H1 (cell line): ENCODE results near the gene RBM27. TPM values are rescaled to one million over a fixed set of nuclear protein-coding genes. Genes with fewer than 3 reads are reported as not detected.

Experiments used
- CTCF ChIA-PET: fragments of 300-600 bp; sonication (Branson Sonifier 250); formaldehyde crosslinking; loops from one replicate; lab custom pipeline; 2021; ENCODE audit not compliant: partially characterized antibody; lab: Charles Lee
- POLR2A ChIA-PET: fragments of 300-600 bp; sonication (Branson Sonifier 250); formaldehyde crosslinking; loops from one replicate; lab custom pipeline; 2021; ENCODE audit warnings: inconsistent platforms; ENCODE audit not compliant: partially characterized antibody; lab: Charles Lee
- DNase-seq, 2 experiments: peaks; one replicate each; pipeline versions ENCODE4 v3.0.0 to v3.0.0-alpha.2; 2010 to 2022; ENCODE audit warnings: low spot score in 2 of 2, low read depth in 1 of 2, mixed read lengths in 1 of 2
- FAIRE-seq: peaks from 2 replicates; lab custom pipeline; 2011; peaks lifted over from hg19 to GRCh38; lab: Jason Lieb, UNC
- H2AFZ ChIP-seq: 2 replicates; pipeline ENCODE4 v1.8.1; 2012; ENCODE audit warnings: low read length, inconsistent platforms
- H2AK5ac ChIP-seq: 2 replicates; pipeline ENCODE4 v1.6.1; 2013; ENCODE audit warnings: low read depth, low read length
- H2BK120ac ChIP-seq: replicated peaks from 2 replicates; pipeline ENCODE3; 2013; ENCODE audit warnings: low read depth, low read length, inconsistent platforms
- H2BK12ac ChIP-seq: 2 replicates; pipeline ENCODE4 v1.6.1; 2013; ENCODE audit warnings: low read depth, low read length
- H2BK15ac ChIP-seq: 2 replicates; pipeline ENCODE4 v1.6.1; 2013; ENCODE audit warnings: low read length
- H2BK20ac ChIP-seq: 2 replicates; pipeline ENCODE4 v1.6.1; 2013; ENCODE audit warnings: low read length
- H2BK5ac ChIP-seq: 2 replicates; pipeline ENCODE4 v1.6.1; 2013; ENCODE audit warnings: low read depth, low read length
- H3K14ac ChIP-seq: 2 replicates; pipeline ENCODE4 v1.6.1; 2013; ENCODE audit warnings: inconsistent platforms; ENCODE audit not compliant: insufficient read length
- H3K18ac ChIP-seq: 2 replicates; pipeline ENCODE4 v1.6.1; 2013; ENCODE audit warnings: low read length; ENCODE audit errors: extremely low read depth
- H3K23ac ChIP-seq: 2 replicates; pipeline ENCODE4 v1.6.1; 2013; ENCODE audit warnings: inconsistent platforms; ENCODE audit not compliant: insufficient read length
- H3K23me2 ChIP-seq: 2 replicates; pipeline ENCODE4 v1.6.1; 2013; ENCODE audit warnings: low read depth, low read length
- H3K27ac ChIP-seq: 2 replicates; pipeline ENCODE4 v1.6.1; 2011; ENCODE audit warnings: low read depth, low read length, inconsistent platforms
- H3K27me3 ChIP-seq, 4 experiments: replicated peaks in 1 of 4; 1 replicate in 1 of 4; 2 replicates in 3 of 4; pipeline versions ENCODE4 v1.6.1 to v1.8.1; 2011 to 2013; ENCODE audit warnings: low read length in 3 of 4, mild to moderate bottlenecking in 3 of 4, inconsistent platforms in 2 of 4, mixed read lengths in 2 of 4, moderate library complexity in 1 of 4; ENCODE audit not compliant: control insufficient read depth in 3 of 4, insufficient read depth in 3 of 4; ENCODE audit errors: extremely low read depth in 1 of 4
- H3K36me3 ChIP-seq, 4 experiments: 2 replicates each; pipeline versions ENCODE4 v1.6.1 to v1.8.1; 2011 to 2013; ENCODE audit warnings: mild to moderate bottlenecking in 4 of 4, low read length in 3 of 4, moderate library complexity in 2 of 4, control low read depth in 1 of 4, inconsistent platforms in 1 of 4; ENCODE audit not compliant: insufficient read depth in 4 of 4, control insufficient read depth in 2 of 4
- H3K4ac ChIP-seq: replicated peaks from 2 replicates; pipeline ENCODE3; 2013; ENCODE audit warnings: low read length, low read depth, mixed read lengths, inconsistent platforms; ENCODE audit not compliant: insufficient read length
- H3K4me1 ChIP-seq, 4 experiments: replicated peaks in 1 of 4; 1 replicate in 1 of 4; 2 replicates in 3 of 4; pipeline versions ENCODE4 v1.6.1 to v1.8.1; 2011 to 2013; ENCODE audit warnings: low read length in 3 of 4, inconsistent platforms in 2 of 4, mixed read lengths in 1 of 4; ENCODE audit not compliant: insufficient read depth in 4 of 4, control insufficient read depth in 3 of 4
- H3K4me2 ChIP-seq, 2 experiments: 2 replicates each; pipeline versions ENCODE4 v1.6.1 to v1.8.1; 2011 to 2013; ENCODE audit warnings: low read depth in 2 of 2, low read length in 2 of 2, control low read depth in 1 of 2, inconsistent platforms in 1 of 2, mild to moderate bottlenecking in 1 of 2; ENCODE audit not compliant: insufficient read depth in 1 of 2
- H3K4me3 ChIP-seq, 4 experiments: fragments of 200-600, 300-600 bp in 1 of 4; sonication (generic), shearing (Covaris generic), sonication (Bioruptor Twin) in 1 of 4; 2 replicates each; pipeline versions ENCODE4 v1.5.1 to v1.8.1; 2011 to 2016; ENCODE audit warnings: low read length in 4 of 4, low read depth in 3 of 4, control low read depth in 2 of 4, inconsistent platforms in 2 of 4, mild to moderate bottlenecking in 2 of 4, mixed read lengths in 1 of 4, moderate library complexity in 1 of 4; ENCODE audit not compliant: insufficient read depth in 2 of 4; ENCODE audit errors: extremely low read depth in 1 of 4
- H3K56ac ChIP-seq: replicated peaks from 2 replicates; pipeline ENCODE3; 2013; ENCODE audit warnings: low read depth, mild to moderate bottlenecking, mixed read lengths, low read length, inconsistent platforms; ENCODE audit not compliant: insufficient read length
- H3K79me1 ChIP-seq: 2 replicates; pipeline ENCODE4 v1.6.1; 2013; ENCODE audit warnings: low read depth, low read length, control low read depth
- H3K79me2 ChIP-seq, 2 experiments: 2 replicates each; pipeline versions ENCODE4 v1.6.1 to v1.8.1; 2012 to 2013; ENCODE audit warnings: low read length in 2 of 2, mild to moderate bottlenecking in 2 of 2, inconsistent platforms in 1 of 2; ENCODE audit not compliant: insufficient read depth in 2 of 2, control insufficient read depth in 1 of 2
- H3K9ac ChIP-seq, 4 experiments: replicated peaks in 1 of 4; 1 replicate in 1 of 4; 2 replicates in 3 of 4; pipeline versions ENCODE4 v1.6.1 to v1.8.1; 2011 to 2013; ENCODE audit warnings: low read depth in 3 of 4, low read length in 3 of 4, control low read depth in 2 of 4, mild to moderate bottlenecking in 2 of 4, moderate library complexity in 2 of 4, inconsistent platforms in 1 of 4; ENCODE audit errors: extremely low read depth in 1 of 4
- H3K9me3 ChIP-seq, 2 experiments: 2 replicates each; pipeline versions ENCODE4 v1.6.1 to v1.8.1; 2012 to 2013; ENCODE audit warnings: mild to moderate bottlenecking in 2 of 2, moderate library complexity in 2 of 2, control low read depth in 1 of 2, inconsistent platforms in 1 of 2, low read depth in 1 of 2, low read length in 1 of 2, mixed read lengths in 1 of 2; ENCODE audit not compliant: insufficient read depth in 2 of 2
- H4K20me1 ChIP-seq, 2 experiments: replicated peaks in 1 of 2; 2 replicates each; pipeline versions ENCODE3 to v1.8.1; 2011 to 2013; ENCODE audit warnings: inconsistent platforms in 2 of 2, low read length in 2 of 2, mild to moderate bottlenecking in 1 of 2; ENCODE audit not compliant: insufficient read depth in 2 of 2, control insufficient read depth in 1 of 2
- H4K5ac ChIP-seq: 2 replicates; pipeline ENCODE4 v1.6.1; 2013; ENCODE audit warnings: low read length, low read depth, mixed read lengths, inconsistent platforms; ENCODE audit not compliant: insufficient read length
- H4K8ac ChIP-seq: 2 replicates; pipeline ENCODE4 v1.8.0; 2013; ENCODE audit warnings: mild to moderate bottlenecking, moderate library complexity, low read length, inconsistent platforms; ENCODE audit not compliant: insufficient read depth; ENCODE audit errors: extremely low read depth
- H4K91ac ChIP-seq: replicated peaks from 2 replicates; pipeline ENCODE3; 2013; ENCODE audit warnings: low read length, mixed read lengths, inconsistent platforms; ENCODE audit not compliant: insufficient read length
- CBX8 ChIP-seq: fragments of 300-800, 300-1000 bp; sonication (generic); IDR thresholded peaks from 2 replicates; pipeline ENCODE4 v1.7.1; 2016; ENCODE audit warnings: low read depth, low read length, borderline replicate concordance
- PHF8 ChIP-seq: fragments of 200-600 bp; sonication (generic); conservative IDR thresholded peaks from 2 replicates; pipeline ENCODE4 v1.7.1; 2012; ENCODE audit warnings: low read depth, mild to moderate bottlenecking, inconsistent platforms, low read length, moderate library complexity
- WGBS, 2 experiments: shearing (Covaris generic) in 1 of 2; methylation state at CpG; one replicate each; pipeline versions ENCODE4 v1.1.6 to v1.1.7; 2013 to 2015; ENCODE audit warnings: low lambda C conversion rate in 2 of 2, mixed read lengths in 2 of 2, inconsistent platforms in 1 of 2, low coverage in 1 of 2, missing lambda C conversion rate in 1 of 2; ENCODE audit not compliant: insufficient replicate concordance in 2 of 2, insufficient coverage in 1 of 2, insufficient read length in 1 of 2; ENCODE audit errors: extremely low coverage in 1 of 2, missing lambda C conversion rate in 1 of 2; 5-methylcytosine and 5-hydroxymethylcytosine counted together
- polyA plus RNA-seq, 7 experiments: library from polyadenylated mRNA; depleted of rRNA in 3 of 7; stranded (reverse) in 5 of 7; unstranded in 2 of 7; fragments of >200 nt in 5 of 7; fragments of 200-250 nt in 2 of 7; gene quantifications; 1 replicate in 5 of 7; 2 replicates in 1 of 7; 4 replicates in 1 of 7; pipeline versions ENCODE4 v1.2.1 to v1.2.3, GENCODE V29; 2011 to 2013; ENCODE audit warnings: missing spikeins in 2 of 7, mixed read lengths in 2 of 7
- total RNA-seq: library from RNA; stranded (reverse); fragmentation: NEBNext Ultra II Directional; extraction: Animal tissue kit (Norgen Biotek cat#: 25700); gene quantifications from 2 replicates; pipeline ENCODE4 v1.2.1, GENCODE V29; 2021

Gene RBM27
- total and polyA plus RNA-seq, 2 of the 8 experiments (the other 6 are each of a cell fraction or from before 2014, with no cell fraction given): 13.1 to 42.9 TPM

DNA sequence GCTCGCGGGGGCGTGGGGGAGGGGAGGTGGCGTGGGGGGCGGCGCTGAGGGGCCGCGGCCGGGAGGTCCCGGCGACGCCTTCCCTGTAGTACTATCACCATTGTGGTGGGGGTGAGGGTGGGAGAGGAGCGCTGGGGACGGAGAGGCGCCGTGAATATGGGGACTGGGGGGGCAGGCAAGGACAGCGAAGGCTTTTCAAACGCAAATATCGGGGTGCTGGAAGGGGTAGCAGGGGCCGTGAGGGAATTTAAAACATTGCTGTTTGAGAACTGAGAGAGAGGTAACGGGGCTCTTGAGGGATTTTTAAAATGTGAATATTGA lies 427 bp downstream of the RBM27 start:
- H3K23ac ChIP-seq: no peak overlapping the region
- WGBS, 2 experiments: 0% methylated on average over 3 of the region's 21 CpGs; no CpG with 5 or more reads in 1 of the 2 experiments
- H2BK20ac ChIP-seq: no peak overlapping the region
- H4K5ac ChIP-seq: peak overlapping the region; percentile 32
- H3K9ac ChIP-seq: peak overlapping the region; percentile 38 to 93 (median 77); a peak in 6 of 7 replicates
- 0 out of 2 replicates have a peak overlapping the region, but pooled peaks have one; percentile 75 for H2BK5ac ChIP-seq
- no peak overlapping the region for H3K56ac ChIP-seq
- H3K18ac ChIP-seq: no peak overlapping the region; the same call in 1 of the 2 replicates
- H2BK12ac ChIP-seq: no peak overlapping the region
- H3K79me1 ChIP-seq: no peaks in the 10 kb centered on the region
- H3K79me2 ChIP-seq: peaks cover 19 to 48% of the 10 kb centered on the region in 2 experiments
- H4K20me1 ChIP-seq: peaks cover 0 to 4% of the 10 kb centered on the region in 2 experiments
- no peak overlapping the region for H2BK15ac ChIP-seq
- TF ChIP-seq CBX8 (no peak), PHF8 (peak; percentile 17; the same call in 1 of the 2 replicates)
- H3K27ac ChIP-seq: peak overlapping the region; percentile 17; the same call in 1 of the 2 replicates
- peak overlapping the region; percentile 66 to 70 for H3K4me2 ChIP-seq
- H2BK120ac ChIP-seq: no peak overlapping the region
- peaks cover 0 to 3% (median 0%) of the 10 kb centered on the region in 4 experiments; a peak in 2 of 7 replicates for H3K4me1 ChIP-seq
- no peak overlapping the region for H4K91ac ChIP-seq
- FAIRE-seq (no peak), DNase-seq (no peak)
- H3K14ac ChIP-seq: no peak overlapping the region
- H3K4ac ChIP-seq: no peak overlapping the region
- H3K27me3 ChIP-seq: no peaks in the 10 kb centered on the region
- peaks cover 7% of the 10 kb centered on the region for H3K23me2 ChIP-seq
- no peak overlapping the region for H2AK5ac ChIP-seq
- H3K9me3 ChIP-seq: no peaks in the 10 kb centered on the region
- peak overlapping the region; percentile 74 to 95 (median 85) for H3K4me3 ChIP-seq
- no peak overlapping the region; the same call in 1 of the 2 replicates for H4K8ac ChIP-seq
- CTCF ChIA-PET: no interaction called here
- POLR2A ChIA-PET: interaction anchor here (0.7 to 5.6 kb wide), 8 partner anchors 9 to 95 kb away, joined by 3 to 67 read pairs (median 6); partner anchors contain the start of gene LARS1
- no peaks in the 10 kb centered on the region for H3K36me3 ChIP-seq
- no peak overlapping the region for H2AFZ ChIP-seq
